ENCODE results near the gene CAMK2A. TPM values are rescaled to one million over a fixed set of nuclear protein-coding genes. Genes with fewer than 3 reads are reported as not detected.

Gene CAMK2A
- total and polyA plus RNA-seq, 2 of the 4 experiments (the other 2 are of a cell fraction) = 0.18 to 0.19 TPM

- H3K36me3 ChIP-seq (ENCODE audit: control insufficient read depth, insufficient read depth, low read length) = no peaks in the 10 kb centered on the region
- CTCF ChIA-PET = no interaction called here
- no peak overlapping the region for H4K8ac ChIP-seq (ENCODE audit: low read depth in 2 of 2, low read length in 2 of 2)
- BruUV-seq (replicated peaks) = no TSS peak
- no peak overlapping the region for H3K4me2 ChIP-seq (ENCODE audit: low read depth, low read length)
- H3K4me1 ChIP-seq (ENCODE audit: control insufficient read depth, insufficient read depth, low read length) = no peaks in the 10 kb centered on the region
- TF ChIP-seq BHLHE40 (IDR thresholded peaks at IDR 0.05; ENCODE audit: low read depth, low read length) (no peak), POLR2A (IDR thresholded peaks at IDR 0.05; ENCODE audit: low read depth, low read length) (no peak), MAFK (IDR thresholded peaks at IDR 0.05; ENCODE audit: low read depth, low read length) (no peak), RFX5 (IDR thresholded peaks at IDR 0.05; ENCODE audit: low read depth, low read length) (no peak), MXI1 (IDR thresholded peaks at IDR 0.05; ENCODE audit: borderline replicate concordance, low read depth, low read length) (no peak), SMC3 (IDR thresholded peaks at IDR 0.05; ENCODE audit: low read depth, low read length) (no peak), CEBPB (IDR thresholded peaks at IDR 0.05; ENCODE audit: low read depth, low read length) (no peak), CTCF (conservative IDR thresholded peaks at IDR 0.05; ENCODE audit: low read depth, low read length) (no peak), RCOR1 (IDR thresholded peaks at IDR 0.05; ENCODE audit: insufficient replicate concordance, low read length) (no peak), CHD1 (IDR thresholded peaks at IDR 0.05; ENCODE audit: low read depth, low read length) (no peak)
- H4K20me1 ChIP-seq (ENCODE audit: insufficient read depth, low read length) = no peaks in the 10 kb centered on the region
- H3K23ac ChIP-seq (ENCODE audit: low read depth, low read length) = no peak overlapping the region
- no peak overlapping the region for H4K5ac ChIP-seq (ENCODE audit: low read depth, low read length)
- H2AFZ ChIP-seq (replicated peaks; ENCODE audit: low read length, poor library complexity) = no peak overlapping the region
- intact Hi-C loops (cut with micrococcal nuclease) (no loop called here), in situ Hi-C loops (cut with MboI; ENCODE audit: low sequenced_read_pairs) (no loop called here), dilution Hi-C loops (cut with HindIII; ENCODE audit: low sequenced_read_pairs, unreplicated experiment) (no loop called here)
- ATAC-seq (ENCODE audit: low read depth) = no peak; the same call in 1 of the 2 replicates
- H2BK20ac ChIP-seq (ENCODE audit: low read depth, low read length) = no peak overlapping the region
- no peak overlapping the region for H2BK5ac ChIP-seq (ENCODE audit: low read depth, low read length, poor library complexity, severe bottlenecking)
- 45% methylated on average over 2 of the region's 5 CpGs; no CpG with 5 or more reads in 1 of the 2 experiments for WGBS, 2 experiments (ENCODE audit: extremely low coverage in 2 of 2, insufficient read length in 1 of 2)
- H2BK120ac ChIP-seq (ENCODE audit: low read depth, low read length) = no peak overlapping the region
- no peak overlapping the region for H2BK15ac ChIP-seq (ENCODE audit: low read depth, low read length)
- H3K14ac ChIP-seq (replicated peaks; ENCODE audit: low read depth, low read length) = no peak overlapping the region
- H3K4me3 ChIP-seq (ENCODE audit: insufficient read depth, low read depth, low read length) = no peak overlapping the region
- DNase-seq = no peak
- H2AK9ac ChIP-seq (replicated peaks; ENCODE audit: low read depth, low read length, poor library complexity) = no peak overlapping the region
- no peak overlapping the region for H2AK5ac ChIP-seq (ENCODE audit: low read depth, low read length)
- H3K27me3 ChIP-seq (ENCODE audit: control insufficient read depth, insufficient read depth, low read length) = no peaks in the 10 kb centered on the region; the same call in 1 of the 2 replicates
- no peak overlapping the region for H3K56ac ChIP-seq (ENCODE audit: extremely low read depth, insufficient read depth, low read length)
- no peak overlapping the region for H3K27ac ChIP-seq (ENCODE audit: insufficient read depth, low read length)
- no peaks in the 10 kb centered on the region for H3K79me1 ChIP-seq (ENCODE audit: low read depth in 1 of 2, low read length in 2 of 2)
- H3K9me3 ChIP-seq (ENCODE audit: control insufficient read depth, insufficient read depth, low read length) = no peaks in the 10 kb centered on the region
- H3K4ac ChIP-seq (ENCODE audit: low read depth, low read length) = no peak overlapping the region
- H3K9me1 ChIP-seq (ENCODE audit: insufficient read depth, low read length) = peaks cover 7% of the 10 kb centered on the region
- H3K18ac ChIP-seq (ENCODE audit: low read depth, low read length) = no peak overlapping the region
- POLR2A ChIA-PET (ENCODE audit: unreplicated experiment) = no interaction called here
- no peak overlapping the region for H3K9ac ChIP-seq (ENCODE audit: low read depth, low read length)
- no peak overlapping the region for H4K91ac ChIP-seq (ENCODE audit: insufficient read depth, low read depth, low read length)
These were observed 54.7 kb downstream of the CAMK2A start for GRCh38 chr5:150234576-150235499.

Measured in IMR-90 (cell line).